Measurements from ENCODE around the gene SLC4A7.
"Not testable (repeated sequence)": the region's sequence is repeated elsewhere in the genome, so short reads cannot be mapped to it uniquely, and the experiment has no call there.

SLC4A7 gene

GRCh38 chr3:27449530-27450150, 34.5 kb downstream of the SLC4A7 start:
- no peak for TF ChIP-seq CTCF (IDR thresholded peaks at IDR 0.05; ENCODE audit: insufficient read depth, low read length, poor library complexity, severe bottlenecking)
- Histone ChIP-seq H3K4me3 (replicated peaks; ENCODE audit: low read depth, low read length) (no peak overlapping the region), H3K27me3 (replicated peaks; ENCODE audit: control insufficient read depth, insufficient read depth, low read length) (no peaks in the 10 kb centered on the region), H3K36me3 (ENCODE audit: control insufficient read depth, insufficient read depth, low read length) (no peaks in the 10 kb centered on the region)
- DNase-seq (ENCODE audit: extremely low read depth, insufficient read length), result no peak

GRCh38 chr3:27442995-27443394, 41.2 kb downstream of the SLC4A7 start:
- H3K27me3 ChIP-seq (replicated peaks; ENCODE audit: control insufficient read depth, insufficient read depth, low read length); H3K4me3 ChIP-seq (replicated peaks; ENCODE audit: low read depth, low read length); DNase-seq (ENCODE audit: extremely low read depth, insufficient read length); H3K36me3 ChIP-seq (ENCODE audit: control insufficient read depth, insufficient read depth, low read length): not testable (repeated sequence)

- not testable (repeated sequence) for H3K27me3 ChIP-seq (replicated peaks; ENCODE audit: control insufficient read depth, insufficient read depth, low read length); DNase-seq (ENCODE audit: extremely low read depth, insufficient read length); H3K36me3 ChIP-seq (ENCODE audit: control insufficient read depth, insufficient read depth, low read length); H3K4me3 ChIP-seq (replicated peaks; ENCODE audit: low read depth, low read length)
Measured at GRCh38 chr3:27438352-27438751, 45.8 kb downstream of the SLC4A7 start.

- Histone ChIP-seq H3K36me3 (ENCODE audit: control insufficient read depth, insufficient read depth, low read length) (peaks cover 6% of the 10 kb centered on the region), H3K27me3 (replicated peaks; ENCODE audit: control insufficient read depth, insufficient read depth, low read length) (no peaks in the 10 kb centered on the region), H3K4me3 (replicated peaks; ENCODE audit: low read depth, low read length) (no peak overlapping the region)
- DNase-seq (ENCODE audit: extremely low read depth, insufficient read length), result no peak
- no peak for TF ChIP-seq CTCF (IDR thresholded peaks at IDR 0.05; ENCODE audit: insufficient read depth, low read length, poor library complexity, severe bottlenecking)
Measured at GRCh38 chr3:27431116-27431515, 53.1 kb downstream of the SLC4A7 start.

- Histone ChIP-seq H3K27me3 (replicated peaks; ENCODE audit: control insufficient read depth, insufficient read depth, low read length) (no peaks in the 10 kb centered on the region), H3K4me3 (replicated peaks; ENCODE audit: low read depth, low read length) (no peak overlapping the region), H3K36me3 (ENCODE audit: control insufficient read depth, insufficient read depth, low read length) (peaks cover 4% of the 10 kb centered on the region)
- DNase-seq (ENCODE audit: extremely low read depth, insufficient read length), result no peak
- no peak for TF ChIP-seq CTCF (IDR thresholded peaks at IDR 0.05; ENCODE audit: insufficient read depth, low read length, poor library complexity, severe bottlenecking)
Measured at GRCh38 chr3:27429909-27430308, 54.3 kb downstream of the SLC4A7 start.

- H3K36me3 ChIP-seq (ENCODE audit: control insufficient read depth, insufficient read depth, low read length), result peaks cover 4% of the 10 kb centered on the region
- no peak for DNase-seq (ENCODE audit: extremely low read depth, insufficient read length)
- no peak overlapping the region for H3K4me3 ChIP-seq (replicated peaks; ENCODE audit: low read depth, low read length)
- H3K27me3 ChIP-seq (replicated peaks; ENCODE audit: control insufficient read depth, insufficient read depth, low read length), result no peaks in the 10 kb centered on the region
- no peak for TF ChIP-seq CTCF (IDR thresholded peaks at IDR 0.05; ENCODE audit: insufficient read depth, low read length, poor library complexity, severe bottlenecking)
Measured at GRCh38 chr3:27428446-27428845, 55.7 kb downstream of the SLC4A7 start.

GRCh38 chr3:27426926-27427325, 57.3 kb downstream of the SLC4A7 start:
- no peak for DNase-seq (ENCODE audit: extremely low read depth, insufficient read length)
- peaks cover 2% of the 10 kb centered on the region; the same call in 1 of the 2 replicates for H3K36me3 ChIP-seq (ENCODE audit: control insufficient read depth, insufficient read depth, low read length)
- H3K27me3 ChIP-seq (replicated peaks; ENCODE audit: control insufficient read depth, insufficient read depth, low read length), result no peaks in the 10 kb centered on the region
- H3K4me3 ChIP-seq (replicated peaks; ENCODE audit: low read depth, low read length), result no peak overlapping the region
- no peak for TF ChIP-seq CTCF (IDR thresholded peaks at IDR 0.05; ENCODE audit: insufficient read depth, low read length, poor library complexity, severe bottlenecking)

All from GM06990 (cell line).